ENCODE data around the gene NBPF20. TPM values are rescaled to one million over a fixed set of nuclear protein-coding genes. Genes with fewer than 3 reads are reported as not detected.
"Not testable (repeated sequence)": the region's sequence is repeated elsewhere in the genome, so short reads cannot be mapped to it uniquely, and the experiment has no call there.

NBPF20 gene
- total RNA-seq, 1 donor from 2014 or later, result 4.0 TPM

GRCh38 chr1:145424612-145425435 lies 579 bp downstream of the NBPF20 start:
- not testable (repeated sequence) for DNase-seq (ENCODE audit: low spot score)

- DNase-seq (ENCODE audit: low spot score), result not testable (repeated sequence)
These were observed 10.3 kb downstream of the NBPF20 start for GRCh38 chr1:145415149-145415548.

GRCh38 chr1:145407266-145407665 lies 18.1 kb downstream of the NBPF20 start:
- not testable (repeated sequence) for DNase-seq (ENCODE audit: low spot score)

- not testable (repeated sequence) for DNase-seq (ENCODE audit: low spot score)
These were observed 20.5 kb downstream of the NBPF20 start for GRCh38 chr1:145404949-145405348.

GRCh38 chr1:145400701-145401100 lies 24.7 kb downstream of the NBPF20 start:
- not testable (repeated sequence) for DNase-seq (ENCODE audit: low spot score)

Other genes starting within 250 kb of the NBPF20 start
- gene PPIAL4D, start 183.4 kb downstream of the NBPF20 start, total RNA-seq, result not detected
- gene GPR89A, start 182.4 kb upstream of the NBPF20 start, total RNA-seq, result 25.4 TPM

All from ureter (tissue), 1 donor.